ENCODE data around the gene RNF217. TPM values are rescaled to one million over a fixed set of nuclear protein-coding genes. Genes with fewer than 3 reads are reported as not detected.
"Not testable (repeated sequence)": the region's sequence is repeated elsewhere in the genome, so short reads cannot be mapped to it uniquely, and the experiment has no call there.

RNF217 gene
- polyA plus RNA-seq, 1 donor, result 21.2 TPM

DNA sequence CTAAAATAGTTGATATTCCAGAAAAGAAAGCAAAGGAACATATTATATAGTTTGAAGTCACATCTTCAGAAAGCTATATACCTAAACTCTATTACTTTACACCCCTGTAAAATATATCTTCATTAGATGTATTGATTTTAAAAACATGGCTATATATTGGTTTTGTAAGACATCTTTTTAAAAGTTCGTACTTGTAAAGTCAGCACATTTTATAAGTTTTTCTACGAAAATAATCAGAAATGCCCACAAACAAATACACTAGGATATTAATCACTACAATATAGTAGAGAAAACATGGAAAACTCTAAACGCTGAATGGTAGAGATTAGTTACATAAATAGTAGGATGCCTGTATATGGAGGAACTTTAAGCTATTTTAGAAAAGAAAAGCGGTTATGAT is 52.9 kb downstream of the RNF217 start:
- DNase-seq, result no peak

DNA sequence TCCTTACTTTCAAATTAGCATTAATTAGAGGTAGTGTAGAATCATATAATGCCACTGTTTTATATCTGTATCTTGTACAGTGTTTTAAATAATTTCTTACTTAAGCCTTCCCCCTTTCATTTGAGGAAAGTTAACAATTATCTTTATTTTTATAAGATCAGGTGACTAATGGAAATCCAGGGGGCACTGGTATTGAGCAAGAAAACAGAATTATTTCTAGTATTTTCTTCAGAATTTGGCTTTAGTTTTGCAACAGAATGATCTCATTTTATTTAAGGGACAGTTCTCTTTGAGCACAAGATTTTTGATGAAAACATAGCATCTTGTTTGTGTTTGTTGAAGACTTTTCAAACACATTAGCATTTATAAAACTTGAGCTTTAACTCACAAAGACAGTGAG is 55.9 kb downstream of the RNF217 start:
- no peak for DNase-seq

DNA sequence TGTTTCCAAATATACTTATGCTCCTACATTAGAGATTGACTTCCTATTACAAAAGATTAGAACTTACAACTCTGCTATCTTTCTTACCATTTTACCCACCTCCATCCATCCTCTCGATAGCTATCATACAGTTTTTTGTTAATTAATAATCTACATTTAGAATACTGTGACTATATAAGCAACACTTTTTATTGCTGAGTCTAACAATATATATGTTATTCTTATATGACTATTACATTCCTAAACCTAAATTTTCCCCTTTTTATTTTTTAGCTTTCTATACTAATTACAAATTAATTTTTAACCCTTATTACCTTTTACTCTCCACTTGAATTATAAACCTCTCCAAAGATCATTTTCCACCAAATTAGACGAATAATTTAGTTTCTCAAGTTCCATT is 57.0 kb downstream of the RNF217 start:
- no peak for DNase-seq

DNA sequence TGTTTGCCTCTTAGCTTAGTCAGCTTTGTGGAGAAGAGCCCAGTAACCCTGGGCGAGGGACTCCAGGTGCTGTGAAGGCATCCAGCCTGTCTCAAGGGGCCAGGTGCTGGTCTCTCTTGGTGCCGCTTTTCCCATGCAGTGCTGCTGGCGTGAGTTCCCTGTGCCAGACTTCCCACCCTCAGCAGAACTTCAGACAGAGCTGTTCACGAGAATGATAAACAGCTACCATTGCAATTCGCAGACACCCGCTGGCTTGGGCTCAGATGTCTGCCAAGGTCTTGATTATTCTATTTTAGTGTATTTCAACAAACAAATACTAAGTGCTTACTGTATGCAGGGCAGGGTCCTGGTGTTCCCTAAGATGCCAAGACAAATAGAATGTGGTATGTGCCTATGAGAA is 57.7 kb downstream of the RNF217 start:
- DNase-seq, result no peak

DNA sequence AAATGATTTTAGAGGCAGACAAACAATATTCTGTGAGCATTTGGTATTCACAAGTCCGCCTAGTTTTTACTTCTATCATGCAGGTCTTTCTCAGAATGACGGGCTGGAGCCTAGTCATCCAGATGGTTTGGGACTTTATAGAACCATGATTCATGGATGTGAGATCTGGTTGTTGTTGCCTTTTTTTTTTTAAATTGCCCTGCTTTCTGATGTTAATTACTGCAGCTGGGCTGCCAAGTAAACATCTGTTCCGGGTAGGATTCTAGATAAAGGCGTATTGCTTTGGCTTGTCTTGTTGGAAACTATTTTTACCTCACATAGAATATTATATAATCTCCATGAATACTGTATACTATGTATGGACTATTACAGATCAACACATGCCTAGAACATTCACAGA is 58.1 kb downstream of the RNF217 start:
- no peak for DNase-seq

DNA sequence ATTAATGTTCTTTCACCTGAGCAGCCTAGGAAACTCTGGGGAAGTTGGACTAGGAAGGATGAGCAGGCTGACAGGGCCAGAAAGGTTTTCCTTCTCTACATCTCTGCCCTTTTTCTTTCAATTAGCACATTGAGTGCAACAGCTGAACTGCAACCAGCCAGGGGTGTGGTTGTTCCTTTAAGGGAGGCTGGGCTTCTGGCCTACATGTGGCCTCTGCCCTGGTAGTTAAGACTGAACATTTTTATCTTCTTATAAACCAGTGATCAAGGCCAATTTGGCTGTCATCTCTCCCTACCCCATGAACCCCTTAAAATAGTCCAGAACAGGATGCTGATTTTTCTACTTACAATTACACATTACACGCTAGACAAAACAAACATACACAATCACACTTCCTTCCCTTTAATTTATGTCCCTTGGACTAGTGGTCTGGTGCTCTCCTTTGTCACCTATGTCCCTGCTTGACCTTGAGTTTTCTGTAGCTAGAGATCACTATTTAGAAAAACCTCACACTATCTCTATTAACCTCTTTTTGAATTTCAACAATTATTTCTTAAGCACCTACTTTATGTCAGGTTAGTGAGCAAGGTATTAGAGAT is 60.3 kb downstream of the RNF217 start:
- no peak for DNase-seq

DNA sequence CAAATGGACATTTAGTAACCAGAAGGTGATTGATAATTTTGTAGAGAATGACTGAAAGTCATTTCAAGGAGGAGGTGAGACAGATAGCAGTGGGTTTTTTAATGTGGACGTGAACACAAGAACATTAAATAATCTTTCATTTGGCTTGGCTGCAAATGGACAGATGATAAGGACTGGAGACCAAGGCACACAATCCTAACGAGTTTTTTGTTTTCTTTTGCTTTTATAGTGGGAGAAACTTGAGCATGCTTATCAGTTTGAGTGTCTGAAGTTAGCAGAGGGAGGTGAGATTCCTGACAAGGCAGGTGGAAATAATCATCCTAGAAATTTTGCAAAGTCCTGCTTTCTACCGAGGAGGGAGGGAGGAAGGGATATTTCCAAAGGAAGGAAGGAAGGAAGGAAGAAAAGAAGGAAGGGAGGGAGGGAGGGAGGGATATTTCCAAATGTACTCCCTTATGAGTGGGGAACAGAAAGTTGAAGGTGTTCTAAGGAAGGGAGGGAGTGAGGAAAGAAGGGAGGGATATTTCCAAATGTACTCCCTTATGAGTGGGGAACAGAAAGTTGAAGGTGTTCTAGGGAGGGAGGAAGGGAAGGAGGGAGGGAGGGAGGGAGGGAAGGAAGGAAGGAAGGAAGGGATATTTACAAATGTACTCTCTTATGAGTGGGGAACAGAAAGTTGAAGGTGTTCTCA is 63.1 kb downstream of the RNF217 start:
- no peak for DNase-seq

DNA sequence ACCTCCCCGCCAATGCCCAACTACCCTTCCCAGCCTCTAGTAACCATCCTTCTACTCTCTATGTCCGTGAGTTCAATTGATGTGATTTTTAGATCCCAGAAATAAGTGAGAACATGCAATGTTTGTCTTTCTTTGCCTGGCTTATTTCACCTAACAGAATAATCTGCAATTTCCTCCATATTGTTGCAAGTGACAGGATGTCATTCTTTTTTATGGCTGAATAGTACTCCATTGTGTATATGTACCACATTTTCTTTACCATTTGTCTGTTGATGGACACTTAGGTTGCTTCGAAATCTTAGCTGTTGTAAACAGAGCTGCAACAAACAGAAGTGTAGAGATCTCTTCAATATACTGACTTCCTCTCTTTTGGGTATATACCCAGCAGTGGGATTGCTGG is 65.0 kb downstream of the RNF217 start:
- DNase-seq, result no peak

DNA sequence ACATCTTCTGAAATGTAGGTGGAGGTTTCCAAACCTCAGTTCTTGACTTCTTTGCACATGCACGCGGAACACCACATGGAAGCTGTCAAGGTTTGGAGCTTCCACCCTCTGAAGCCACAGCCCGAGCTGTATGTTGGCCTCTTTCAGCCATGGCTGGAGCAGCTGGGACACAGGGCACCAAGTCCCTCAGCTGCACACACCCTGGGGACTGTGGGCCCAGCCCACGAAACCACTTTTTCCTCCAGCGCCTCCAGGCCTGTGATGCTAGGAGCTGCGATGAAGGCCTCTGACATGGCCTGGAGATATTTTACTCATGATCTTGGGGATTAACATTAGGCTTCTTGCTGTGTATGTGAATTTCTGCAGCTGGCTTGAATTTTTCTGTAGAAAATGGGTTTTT is 68.7 kb downstream of the RNF217 start:
- DNase-seq, result no peak

DNA sequence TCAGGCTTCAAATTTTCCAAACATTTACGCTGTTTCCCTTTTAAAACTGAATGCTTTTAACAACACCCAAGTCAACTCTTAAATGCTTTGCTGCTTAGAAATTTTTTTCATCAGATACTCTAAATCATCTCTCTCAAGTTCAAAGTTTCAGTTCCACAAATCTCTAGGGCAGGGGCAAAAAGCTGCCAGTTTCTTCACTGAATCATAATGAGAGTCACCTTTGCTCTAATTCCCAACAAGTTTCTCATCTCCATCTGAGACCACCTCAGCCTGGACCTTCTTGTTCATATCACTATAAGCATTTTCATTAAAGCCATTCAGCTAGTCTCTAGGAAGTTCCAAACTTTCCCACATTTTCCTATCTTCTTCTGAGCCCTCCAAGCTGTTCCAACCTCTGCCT is 69.1 kb downstream of the RNF217 start:
- DNase-seq, result no peak

DNA sequence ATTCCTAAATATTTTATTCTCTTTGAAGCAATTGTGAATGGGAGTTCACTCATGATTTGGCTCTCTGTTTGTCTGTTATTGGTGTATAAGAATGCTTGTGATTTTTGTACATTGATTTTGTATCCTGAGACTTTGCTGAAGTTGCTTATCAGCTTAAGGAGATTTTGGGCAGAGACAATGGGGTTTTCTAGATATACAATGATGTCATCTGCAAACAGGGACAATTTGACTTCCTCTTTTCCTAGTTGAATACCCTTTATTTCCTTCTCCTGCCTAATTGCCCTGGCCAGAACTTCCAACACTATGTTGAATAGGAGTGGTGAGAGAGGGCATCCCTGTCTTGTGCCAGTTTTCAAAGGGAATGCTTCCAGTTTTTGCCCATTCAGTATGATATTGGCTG is 72.7 kb downstream of the RNF217 start:
- DNase-seq, result not testable (repeated sequence)

DNA sequence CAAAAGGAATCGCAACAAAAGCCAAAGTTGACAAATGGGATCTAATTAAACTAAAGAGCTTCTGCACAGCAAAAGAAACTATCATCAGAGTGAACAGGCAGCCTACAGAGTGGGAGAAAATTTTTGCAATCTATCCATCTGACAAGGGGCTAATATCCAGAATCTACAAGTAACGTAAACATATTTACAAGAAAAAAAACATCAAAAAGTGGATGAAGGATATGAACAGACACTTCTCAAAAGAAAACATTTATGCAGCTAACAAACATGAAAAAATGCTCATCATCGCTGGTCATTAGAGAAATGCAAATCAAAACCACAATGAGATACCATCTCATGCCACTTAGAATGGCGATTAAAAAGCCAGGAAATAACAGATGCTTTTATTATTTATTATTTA is 74.2 kb downstream of the RNF217 start:
- not testable (repeated sequence) for DNase-seq

DNA sequence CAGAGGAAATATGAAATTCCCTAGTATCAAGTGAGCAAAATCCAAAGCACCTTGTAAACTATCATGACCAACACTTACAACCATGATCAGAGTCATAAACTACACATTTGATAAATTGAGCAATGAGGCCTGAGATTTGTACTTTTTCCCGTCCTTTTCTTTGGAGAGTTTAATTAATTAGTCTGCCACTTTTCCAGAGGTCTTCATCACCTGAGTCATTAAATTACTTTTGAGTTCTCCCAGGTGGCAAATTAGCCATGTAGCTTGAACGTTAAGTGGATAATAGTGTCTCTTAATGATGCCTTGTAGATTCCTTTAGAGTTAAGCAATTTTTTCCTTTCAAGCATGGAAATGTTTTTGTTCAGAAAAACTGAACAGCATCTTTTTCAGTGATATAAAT is 75.6 kb downstream of the RNF217 start:
- DNase-seq, result no peak

DNA sequence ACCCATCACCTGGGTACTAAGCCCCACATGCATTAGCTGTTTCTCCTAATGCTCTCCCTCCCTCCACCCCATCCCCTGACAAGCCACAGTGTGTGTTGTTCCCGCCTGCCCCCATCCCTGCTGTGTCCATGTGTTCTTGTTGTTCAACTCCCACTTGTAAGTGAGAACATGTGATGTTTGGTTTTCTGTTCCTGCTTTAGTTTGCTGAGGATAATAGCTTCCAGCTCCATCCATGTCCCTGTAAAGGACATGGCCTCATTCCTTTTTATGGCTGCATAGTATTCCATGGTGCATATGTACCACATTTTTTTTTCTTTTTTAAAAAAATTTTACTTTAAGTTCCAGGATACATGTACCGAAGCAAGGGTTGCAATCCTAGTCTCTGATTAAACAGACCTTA is 76.7 kb downstream of the RNF217 start:
- no peak for DNase-seq

DNA sequence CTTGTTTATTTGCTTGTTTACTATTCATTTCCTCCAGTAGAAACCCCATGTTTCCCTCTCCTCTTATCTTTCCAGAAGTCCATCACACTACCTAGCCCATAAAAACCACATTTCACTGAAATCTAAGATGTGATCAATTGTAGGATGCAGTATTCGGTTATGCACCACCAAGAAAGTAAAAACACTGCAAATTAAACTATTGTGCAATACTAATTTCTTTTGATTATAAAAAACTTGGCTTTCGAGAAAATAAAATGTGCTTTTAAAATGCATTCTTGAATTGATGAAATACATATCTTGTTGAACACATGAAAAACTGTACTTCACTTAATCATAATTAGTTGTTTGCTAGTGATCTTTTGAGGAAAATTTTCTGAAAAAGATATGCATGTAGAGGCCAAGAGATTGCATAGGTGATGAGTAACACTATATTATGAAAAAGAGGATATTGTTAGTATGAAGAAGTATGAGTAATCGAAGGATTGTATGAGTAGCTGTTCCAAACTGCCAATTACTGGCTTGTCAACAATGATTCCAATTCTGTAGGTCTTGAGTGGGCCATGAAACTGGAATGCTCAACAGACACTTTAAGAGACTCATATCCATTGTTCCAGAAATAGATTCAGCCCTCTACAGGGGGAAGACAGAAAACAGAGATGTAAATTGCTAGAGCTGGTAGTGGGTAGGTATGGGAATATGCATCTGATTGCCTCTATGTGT is 79.7 kb downstream of the RNF217 start:
- DNase-seq, result no peak

DNA sequence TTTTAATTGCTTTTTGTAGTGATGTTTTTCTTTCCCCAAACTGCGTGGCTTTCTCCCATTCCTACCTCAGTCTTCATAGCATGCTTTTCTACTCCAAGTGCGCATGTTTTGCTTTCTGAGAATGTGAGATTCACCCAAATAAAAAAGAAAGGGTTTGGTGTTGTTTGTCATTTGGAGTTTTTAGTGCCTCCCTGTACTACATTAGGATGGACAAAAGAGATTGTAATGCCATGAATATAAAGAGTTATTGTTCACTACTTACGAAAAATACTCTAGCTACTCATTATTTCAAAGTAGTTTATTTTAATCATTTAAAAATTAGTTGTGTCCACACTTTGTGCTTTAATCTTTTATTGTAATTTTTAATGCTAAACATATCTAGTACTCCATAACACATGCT is 81.8 kb downstream of the RNF217 start:
- no peak for DNase-seq

DNA sequence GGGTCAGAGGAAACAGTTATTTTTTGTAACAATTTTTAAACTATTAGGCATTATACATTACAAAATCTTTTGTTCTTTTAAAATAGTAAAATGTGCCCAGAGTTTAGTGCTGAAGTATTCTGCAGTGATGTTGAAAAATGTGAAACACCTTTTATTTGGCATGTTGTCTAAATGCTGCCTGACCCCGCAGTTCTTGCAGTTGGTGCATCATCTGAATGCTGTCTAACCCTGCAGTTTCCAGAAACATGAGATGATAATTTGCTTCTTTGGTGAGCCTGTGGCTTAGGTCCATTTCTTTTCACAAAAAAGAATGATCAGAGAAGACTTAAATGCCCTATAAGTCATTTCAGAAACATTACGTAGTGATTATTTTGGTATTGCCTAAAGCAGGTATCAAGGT is 82.4 kb downstream of the RNF217 start:
- no peak for DNase-seq

DNA sequence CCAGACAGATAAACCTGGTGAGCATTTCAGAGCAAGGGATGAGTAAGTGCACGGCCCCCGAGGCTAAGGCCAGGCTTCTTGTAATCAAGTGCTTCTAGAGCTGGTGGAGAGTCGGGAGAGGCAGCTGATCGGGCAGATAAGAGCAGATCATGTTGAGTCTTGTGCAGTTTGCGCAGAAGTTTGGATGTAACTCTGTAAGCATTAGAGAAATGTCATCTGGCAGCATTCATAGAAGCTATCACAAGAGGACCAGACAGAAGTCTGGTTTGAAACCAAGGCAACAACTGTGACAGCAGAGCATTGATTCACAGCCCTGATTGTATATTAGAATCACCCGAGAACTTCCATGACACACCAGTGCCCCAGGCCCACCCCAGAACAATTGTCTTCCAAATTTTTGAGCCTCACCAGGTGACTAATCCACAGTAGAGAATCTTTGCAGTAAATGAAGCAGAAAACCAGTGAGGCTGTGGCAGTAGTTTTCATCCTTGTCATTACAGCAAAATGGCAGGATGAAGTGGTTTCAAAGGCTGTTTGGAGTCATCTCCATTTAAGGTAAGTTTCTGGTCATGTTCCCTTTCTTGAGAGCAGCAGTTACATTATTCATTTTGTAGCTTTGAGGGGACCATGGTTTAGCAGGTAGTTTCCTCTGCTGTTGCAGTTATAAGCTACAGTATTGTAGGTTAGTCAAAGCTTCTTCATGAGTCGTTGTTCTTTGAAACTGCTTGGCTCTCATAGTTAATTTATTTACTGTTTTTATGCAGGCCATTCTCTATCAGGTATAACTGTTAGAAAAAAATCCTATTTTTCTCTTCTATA is 84.1 kb downstream of the RNF217 start:
- no peak for DNase-seq

DNA sequence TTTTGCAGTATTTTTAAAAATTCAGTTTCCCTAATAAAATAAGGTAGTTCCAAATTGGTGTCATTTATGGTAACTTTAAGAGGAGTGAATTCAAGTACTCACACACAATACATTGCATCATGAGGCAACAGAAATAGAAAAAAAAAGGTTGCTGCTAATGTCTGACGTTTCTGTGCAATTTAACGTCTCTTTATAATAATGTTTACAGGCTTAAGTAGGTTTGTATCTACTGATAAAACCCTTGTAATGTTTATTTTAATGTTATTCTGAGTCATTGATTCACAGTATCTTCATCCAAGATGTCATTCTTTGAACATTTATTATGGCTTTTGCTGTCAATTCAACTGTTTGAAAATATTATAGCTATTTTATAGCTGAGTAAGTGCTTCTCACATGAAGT is 86.0 kb downstream of the RNF217 start:
- no peak for DNase-seq

DNA sequence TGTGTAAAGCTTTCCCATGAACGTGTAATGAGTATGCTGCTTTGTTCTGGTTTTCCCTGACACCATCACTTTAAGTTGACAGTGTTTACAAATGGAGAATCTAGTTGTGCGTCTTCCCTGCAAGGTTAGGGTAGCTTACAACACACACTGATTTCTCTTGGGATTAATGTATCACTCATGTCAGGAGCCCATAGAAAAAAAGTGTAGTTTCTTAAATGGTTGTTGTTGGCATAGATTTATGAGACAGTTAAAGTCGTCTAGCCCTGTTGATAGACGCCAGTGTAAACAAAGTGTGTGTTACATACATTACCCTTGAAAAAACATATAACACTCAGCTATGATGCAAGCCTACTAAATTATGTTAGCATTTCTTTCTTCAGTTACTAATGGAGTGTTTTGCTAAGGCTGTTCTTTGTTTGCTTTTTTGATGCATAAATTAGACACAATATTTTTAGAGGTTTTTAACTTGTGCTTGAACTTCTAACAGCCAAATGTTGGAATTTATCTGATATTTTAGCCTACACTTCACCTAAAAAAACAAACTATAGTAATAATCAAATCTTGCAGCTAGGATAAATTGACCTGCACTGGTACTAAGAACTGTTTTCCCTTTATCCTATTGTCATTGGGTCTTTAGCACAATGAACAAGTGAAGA is 88.6 kb downstream of the RNF217 start:
- DNase-seq, result peak; percentile 54

DNA sequence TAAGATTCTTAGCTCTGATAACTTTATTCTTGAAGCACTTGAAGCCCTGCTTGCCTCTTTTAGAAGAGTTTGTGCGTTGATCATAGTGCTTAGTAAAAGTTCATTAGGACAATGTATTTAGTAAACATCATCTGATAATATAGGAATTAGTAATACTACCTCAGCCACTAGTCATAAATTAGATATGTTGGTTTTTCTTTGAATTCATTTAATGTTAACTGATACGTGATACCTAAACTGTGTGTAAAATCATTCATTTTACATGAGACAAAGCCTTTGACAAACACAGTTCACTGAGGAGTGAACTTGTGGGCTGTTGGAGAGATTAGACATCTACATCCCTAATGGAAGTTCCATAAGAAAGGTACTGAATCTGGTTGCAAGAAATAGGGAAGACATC is 91.6 kb downstream of the RNF217 start:
- DNase-seq, result no peak

DNA sequence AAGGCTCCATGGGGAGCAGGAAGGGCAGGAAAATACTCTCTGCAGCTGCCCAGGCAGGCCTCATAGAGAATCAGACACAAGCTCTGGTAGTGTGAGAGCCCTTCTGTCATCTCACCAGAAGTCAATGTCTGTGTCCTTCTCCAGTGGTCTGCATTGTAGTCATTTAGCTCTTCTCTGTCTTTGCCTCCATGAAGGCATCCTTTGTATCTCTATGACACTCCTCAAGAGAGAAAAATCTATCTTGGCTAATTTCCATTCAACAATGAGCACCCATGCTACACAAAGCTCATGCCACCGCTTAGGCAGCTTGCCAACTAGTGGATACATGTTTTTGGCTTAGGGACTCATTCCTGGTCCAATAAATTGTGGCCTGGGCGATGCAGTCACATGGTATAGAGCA is 92.1 kb downstream of the RNF217 start:
- DNase-seq, result no peak
